Bone marrow (tissue), 2 donors: ENCODE measurements around the gene DNAI7.
A peak's percentile ranks its signal among the peaks of the same experiment; 100 is the strongest.

ENCODE experiments used
- DNase-seq, 2 donors: peaks; one replicate each; lab custom pipeline; 2025; lab: John Stamatoyannopoulos, UW

The DNAI7 gene, protein sequence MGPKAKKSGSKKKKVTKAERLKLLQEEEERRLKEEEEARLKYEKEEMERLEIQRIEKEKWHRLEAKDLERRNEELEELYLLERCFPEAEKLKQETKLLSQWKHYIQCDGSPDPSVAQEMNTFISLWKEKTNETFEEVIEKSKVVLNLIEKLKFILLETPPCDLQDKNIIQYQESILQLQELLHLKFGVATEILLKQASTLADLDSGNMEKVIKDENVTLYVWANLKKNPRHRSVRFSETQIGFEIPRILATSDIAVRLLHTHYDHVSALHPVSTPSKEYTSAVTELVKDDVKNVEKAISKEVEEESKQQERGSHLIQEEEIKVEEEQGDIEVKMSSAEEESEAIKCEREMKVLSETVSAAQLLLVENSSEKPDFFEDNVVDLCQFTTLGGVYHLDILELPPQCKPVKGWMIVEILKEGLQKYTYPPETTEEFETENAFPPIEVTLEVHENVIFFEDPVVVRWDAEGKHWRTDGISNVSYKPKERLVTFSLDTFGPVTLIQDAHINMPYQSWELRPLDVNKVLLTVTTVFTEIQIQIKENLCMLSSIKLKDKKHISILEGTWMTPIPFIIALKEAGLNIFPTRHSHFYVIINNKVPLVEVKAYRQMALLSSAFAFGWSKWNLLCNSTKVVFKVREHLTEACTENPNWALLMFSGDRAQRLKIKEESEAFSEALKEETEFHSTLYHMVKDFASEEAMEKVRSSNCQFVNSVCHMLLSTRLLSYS

DNA sequence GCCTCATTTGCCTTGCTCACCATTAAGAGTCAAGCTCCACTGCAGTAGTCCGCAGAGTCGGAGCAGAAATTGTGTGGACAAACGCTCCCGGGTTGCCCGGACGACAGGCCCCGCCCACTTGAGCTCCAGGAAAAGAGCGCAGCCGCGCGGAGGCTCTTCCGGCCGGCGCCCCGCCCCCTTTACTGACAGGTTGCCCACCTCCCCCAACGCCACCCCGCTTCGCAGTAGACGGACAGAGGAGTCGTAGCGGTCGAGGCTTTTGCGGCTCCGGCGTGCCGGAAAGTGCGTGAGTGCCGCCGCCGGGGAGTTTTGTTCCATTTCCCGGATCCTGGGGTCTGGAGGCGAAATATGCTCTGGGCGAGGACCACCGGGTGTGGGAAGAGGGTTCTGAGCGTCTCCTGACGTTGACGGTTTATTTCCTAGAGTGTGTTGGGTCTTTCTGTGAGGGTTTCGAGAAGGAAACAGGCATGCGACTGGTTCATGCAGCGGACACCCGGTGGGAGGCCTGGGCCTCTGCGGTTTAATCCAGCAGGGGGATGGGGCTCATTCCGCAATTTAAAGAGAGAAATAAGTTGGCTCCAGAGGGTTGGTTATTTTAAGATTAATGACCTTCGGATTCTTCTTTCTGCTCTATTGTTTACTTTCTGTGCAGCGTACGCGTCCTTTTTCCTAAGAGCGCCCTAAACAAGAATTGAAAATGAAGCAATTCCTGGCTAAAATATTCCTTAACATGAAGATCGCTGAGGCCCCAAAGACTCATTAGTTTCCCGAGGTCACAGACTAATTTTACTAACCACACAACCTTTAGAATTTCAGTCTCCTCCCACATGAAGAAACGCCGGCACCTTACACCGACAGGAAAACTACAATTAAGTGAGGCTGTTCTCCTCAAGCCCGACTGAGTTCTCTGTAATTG lies at the start of gene DNAI7, which contains the start of gene ETFRF1:
Gene DNAI7, minus strand, starts transcription at position 105 of the 916 bp plus-strand sequence. Its CDS starts 82 bp downstream, at position 23.
Gene ETFRF1, plus strand, starts transcription at position 182 of the 916 bp plus-strand sequence. CDS start 8,720 bp downstream, outside the sequence.
- peak; percentile 83 to 89 for DNase-seq

DNA sequence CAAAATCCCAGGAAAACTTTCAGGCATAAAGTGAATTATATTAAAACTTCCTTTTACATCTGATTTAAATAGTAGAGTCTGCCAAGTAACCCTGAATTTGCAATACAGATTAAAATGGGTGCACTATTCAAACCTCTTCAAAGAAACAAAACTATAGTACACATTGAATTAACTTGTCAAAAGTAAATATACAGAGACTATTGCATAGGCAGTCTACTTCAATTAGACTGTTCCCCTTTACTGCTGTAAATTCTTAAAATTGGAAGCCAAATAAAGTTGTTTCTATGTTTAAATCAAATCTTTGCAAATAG lies 48.7 kb upstream of the DNAI7 start:
- no peak for DNase-seq

DNA sequence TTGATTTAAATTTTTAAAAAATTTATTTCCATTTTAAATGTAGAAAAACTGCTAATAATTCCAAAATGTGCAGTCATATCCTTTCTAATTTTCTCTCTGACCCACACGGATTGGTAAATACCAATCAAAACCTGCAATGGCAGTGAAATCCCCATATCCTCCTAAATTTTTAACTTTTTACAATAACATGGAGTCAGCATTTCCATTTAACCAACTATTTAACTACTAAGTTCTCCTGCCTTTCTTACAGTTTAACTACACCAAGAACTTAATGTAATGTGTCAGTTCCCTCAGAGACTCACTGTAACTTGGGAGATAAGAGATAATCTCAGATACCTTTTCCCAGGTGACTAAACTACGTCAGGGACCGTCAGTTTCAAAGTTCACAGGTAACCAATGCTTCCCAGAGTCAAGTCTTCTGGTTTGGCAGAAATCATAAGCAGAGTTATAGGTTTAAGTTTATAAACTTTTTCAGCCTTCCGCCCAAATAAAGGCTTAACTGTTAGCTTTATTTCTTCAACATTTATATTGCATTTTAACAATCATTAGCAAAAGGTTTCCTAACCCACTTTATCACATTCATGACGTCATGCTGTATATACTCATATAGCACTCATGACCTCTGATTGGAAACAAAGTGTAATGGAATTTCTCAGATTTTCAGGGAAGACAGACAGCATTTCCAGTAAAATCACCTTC lies 48.2 kb upstream of the DNAI7 start:
- DNase-seq = no peak

DNA sequence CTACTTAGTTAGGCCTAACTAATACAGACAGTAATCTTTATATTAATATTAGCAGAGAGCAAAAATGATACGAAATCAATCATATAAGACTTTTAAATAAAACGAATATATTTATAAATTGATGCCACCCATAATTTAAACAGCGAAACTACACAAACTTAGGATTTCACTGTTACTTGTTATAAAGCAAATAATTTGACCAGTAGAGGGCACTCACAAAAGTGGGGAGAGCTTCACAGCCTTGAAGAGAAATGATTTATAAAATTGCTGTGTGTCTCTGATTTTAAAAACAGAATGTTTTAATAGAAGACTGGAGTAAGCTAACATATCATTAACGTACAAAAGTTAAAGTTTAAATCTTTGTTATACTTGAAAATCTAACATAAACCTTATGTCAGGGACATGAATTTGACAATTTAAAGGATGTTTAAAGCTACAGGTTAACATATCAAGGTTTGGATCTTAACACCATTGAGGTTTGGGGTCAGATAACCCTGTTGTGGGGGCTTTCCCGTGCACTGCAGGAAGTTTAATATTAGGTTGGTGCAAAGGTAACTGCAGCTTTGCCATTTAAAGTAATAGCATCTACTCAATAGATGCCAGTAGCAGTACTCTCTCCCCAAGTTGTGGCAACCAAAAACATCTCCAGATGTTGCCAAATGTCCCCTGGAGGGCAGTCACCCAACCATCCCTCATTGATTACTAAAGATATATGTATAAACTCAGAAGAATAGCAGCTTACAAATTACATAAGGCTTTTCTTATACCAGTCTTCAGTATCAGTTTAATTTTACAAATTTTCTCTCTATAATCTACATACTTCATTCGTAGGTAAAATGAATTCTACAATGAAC lies 46.4 kb upstream of the DNAI7 start:
- peak in 1 of 2 donors; percentile 27 for DNase-seq

DNA sequence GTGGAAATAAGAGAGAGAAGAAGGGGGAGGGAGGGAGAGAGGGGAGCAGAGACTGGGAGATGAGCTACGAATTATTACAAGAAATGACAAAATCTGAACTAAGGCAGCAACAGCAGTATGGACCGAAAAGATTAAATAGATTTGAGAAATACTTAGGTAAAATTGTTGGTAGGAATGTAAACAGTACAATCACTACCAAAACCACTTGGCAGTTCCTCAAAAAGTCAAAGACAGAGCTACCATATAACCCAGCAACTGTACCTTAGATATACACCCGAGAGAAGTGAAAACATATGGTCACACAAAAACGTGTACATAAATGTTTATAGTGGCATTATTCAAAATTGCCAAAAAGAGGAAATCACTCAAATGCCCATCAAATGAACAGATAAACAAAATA lies 41.7 kb upstream of the DNAI7 start:
- no peak for DNase-seq

DNA sequence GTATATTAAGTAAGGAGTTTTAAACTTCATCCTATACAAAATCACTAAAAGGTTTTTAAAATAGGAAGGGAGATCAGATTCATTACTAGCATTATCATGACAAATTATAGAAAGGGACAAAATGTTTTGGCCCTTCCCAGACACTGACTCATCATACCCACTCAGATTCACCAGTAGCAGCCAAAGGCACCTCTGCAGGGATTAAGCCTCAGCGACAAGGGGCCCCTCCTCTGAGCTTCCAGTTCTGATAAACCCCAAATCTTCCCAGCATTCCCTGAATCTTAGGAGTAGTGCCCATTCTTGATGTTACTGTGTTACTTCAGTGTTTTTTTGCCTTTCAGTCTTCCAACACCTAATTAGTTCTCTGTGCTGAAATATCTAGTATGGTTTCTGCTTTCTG lies 41.2 kb upstream of the DNAI7 start:
- no peak for DNase-seq

DNA sequence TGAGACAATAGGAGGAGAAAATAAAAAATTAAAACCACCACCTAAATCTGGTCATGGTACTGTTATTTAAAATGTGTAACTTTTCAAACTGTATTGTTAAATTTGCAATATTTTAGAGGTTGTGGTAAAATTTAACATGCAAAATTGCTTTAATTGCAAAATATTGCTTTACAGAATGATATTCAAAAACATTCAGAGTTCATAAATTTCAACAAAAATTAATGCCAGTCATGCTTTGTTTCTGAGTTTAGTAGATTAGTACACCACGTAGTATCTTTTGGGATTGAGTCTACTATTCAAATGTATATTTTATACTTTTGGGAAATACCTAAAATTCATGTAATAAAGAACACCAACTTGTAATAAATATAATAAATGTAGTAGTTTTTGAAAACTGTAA lies 18.4 kb upstream of the DNAI7 start:
- no peak for DNase-seq

DNA sequence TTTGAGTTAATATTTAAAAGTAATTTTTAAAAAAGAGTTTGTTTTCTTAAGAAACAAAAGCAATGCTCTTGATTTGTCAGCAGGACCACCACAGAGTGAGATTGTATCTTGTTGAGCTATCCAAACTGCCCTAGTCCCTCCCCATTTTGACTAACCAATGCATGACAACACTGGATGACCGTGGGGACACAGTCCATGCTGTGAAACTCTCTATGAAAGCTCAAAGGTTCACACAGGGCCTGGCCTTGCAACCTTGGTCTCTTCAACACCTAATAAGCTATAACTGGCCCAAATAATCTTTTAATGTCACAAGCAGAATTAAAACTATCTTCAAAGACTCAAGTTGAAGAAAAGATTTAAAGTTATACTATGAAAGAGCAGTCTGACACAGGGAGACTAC lies 13.6 kb upstream of the DNAI7 start:
- DNase-seq = no peak

DNA sequence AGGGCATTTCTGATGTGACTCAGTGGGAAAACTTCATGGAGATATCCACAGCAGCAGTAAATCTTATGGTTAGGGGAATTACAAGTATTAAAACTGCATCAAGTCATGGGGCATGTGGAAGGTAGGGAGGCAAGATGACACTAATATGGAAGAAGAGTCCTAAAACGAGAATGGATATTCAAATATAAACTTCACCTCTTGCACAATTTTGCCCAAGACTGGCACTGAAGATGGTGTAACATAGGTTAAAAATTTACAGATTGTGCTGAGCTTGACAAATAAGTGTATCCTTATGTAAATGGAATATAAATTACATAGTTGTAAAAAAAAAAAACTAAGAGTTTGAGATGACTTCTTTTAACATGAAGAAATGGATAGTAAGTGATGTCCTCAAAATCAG lies 12.9 kb upstream of the DNAI7 start:
- no peak for DNase-seq

DNA sequence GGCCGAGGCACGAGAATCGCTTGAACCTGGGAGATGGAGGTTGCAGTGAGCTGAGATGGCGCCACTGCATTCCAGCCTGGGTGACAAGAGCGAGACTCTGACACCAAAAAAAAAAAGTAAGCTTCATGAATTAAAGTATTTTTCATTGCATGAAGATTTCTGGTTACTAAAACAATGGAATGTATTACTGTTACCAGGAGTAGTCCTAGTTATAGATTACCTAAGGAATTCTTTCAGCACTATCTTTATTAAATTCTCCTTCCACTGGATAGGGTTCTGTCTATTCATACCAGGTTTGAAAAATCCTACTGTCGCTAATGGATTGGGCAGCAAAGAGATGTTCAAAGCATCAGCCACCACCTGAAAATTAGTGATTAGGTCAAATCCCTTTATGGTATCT lies 12.5 kb upstream of the DNAI7 start:
- DNase-seq = no peak

DNA sequence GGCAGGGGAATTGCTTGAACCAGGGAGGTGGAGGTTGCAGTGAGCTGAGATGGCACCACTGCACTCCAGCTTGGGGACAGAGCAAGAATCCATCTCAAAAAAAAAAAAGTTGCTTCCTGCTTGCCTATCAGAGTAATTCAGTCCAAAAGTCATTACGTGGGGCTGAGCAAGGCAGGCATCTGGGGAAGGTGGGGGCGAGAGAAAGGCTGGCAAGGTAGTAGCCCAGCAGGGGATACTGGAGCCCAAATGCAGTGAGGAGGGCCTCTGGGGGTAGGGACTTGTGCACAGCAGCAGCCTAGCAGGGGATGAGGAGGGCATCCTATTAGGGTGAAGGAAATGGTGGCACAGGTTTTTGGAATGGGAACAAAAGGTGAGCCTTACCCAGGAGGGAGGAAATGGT lies 7.2 kb upstream of the DNAI7 start:
- DNase-seq = no peak

DNA sequence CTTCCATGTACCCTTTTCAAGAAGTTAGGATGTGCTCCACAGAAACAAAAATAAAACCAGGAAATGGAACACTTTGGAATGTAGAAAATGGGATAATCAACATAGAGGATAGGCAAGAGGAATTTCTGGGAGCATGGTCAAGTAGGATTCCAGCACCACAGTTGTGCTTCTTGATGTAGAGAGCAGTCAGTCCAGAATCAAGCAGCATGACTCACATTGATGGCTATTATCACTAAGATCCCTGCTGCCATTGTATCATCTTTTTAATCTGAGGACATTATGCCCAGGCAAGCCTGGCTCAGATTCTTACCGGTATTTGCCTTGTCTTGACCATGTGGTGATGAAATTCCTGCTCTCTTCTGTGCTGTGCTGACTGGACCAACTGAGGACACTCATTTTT lies 5.7 kb upstream of the DNAI7 start:
- no peak for DNase-seq

DNA sequence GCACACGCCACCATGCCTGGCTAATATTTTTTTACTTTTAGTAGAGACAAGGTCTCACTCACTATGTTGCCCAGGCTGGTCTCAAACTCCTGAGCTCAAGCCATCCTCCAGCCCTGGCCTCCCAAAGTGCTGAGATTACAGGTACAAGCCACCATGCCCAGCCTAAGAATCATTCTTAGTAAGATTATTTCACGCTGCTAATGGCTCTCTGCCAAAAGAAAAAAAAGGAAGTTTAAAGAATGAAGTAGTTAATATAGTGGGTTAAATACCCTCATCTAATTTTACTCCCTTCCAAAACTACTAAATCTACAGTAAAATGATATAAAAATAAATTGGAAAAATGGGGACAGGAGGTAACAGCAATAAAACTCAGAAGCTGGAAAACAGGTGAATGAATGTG lies 2.6 kb upstream of the DNAI7 start:
- DNase-seq = peak in 1 of 2 donors; percentile 35

DNA sequence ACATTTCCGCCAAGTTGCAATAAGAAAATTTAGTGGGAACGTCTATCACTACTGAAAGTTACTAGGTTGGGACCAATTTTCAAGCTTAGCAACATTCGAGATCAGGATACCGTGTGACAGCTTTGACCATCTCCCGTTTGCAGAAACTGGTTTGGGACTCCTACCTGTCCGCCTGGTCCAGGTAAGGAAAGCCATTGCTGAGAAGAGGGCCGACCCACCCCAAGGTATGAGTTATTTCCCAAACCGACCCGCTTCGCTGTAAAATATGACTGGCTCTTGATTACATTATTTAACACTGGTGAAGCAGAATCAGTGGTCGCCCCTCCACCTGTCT lies 271 bp downstream of the DNAI7 start:
- no peak for DNase-seq

DNA sequence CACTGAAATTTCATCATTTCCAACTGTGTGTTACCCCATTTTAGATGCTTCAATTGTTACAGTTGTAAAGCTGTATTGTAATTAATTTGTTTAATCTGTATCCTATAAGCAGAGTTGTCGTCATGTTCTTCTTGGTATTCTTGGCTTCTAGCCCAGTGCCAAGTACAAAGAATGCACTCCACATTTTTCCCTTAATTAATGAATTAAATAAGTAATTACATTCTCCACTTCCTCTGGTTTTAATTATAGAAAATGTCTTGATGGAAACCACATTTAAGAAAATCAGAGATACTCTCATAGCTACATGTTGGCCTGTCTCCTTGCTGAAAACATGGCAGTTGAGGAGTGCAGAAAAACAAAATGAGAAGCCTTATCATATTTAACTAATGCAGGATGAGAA lies 746 bp downstream of the DNAI7 start:
- DNase-seq = no peak

DNA sequence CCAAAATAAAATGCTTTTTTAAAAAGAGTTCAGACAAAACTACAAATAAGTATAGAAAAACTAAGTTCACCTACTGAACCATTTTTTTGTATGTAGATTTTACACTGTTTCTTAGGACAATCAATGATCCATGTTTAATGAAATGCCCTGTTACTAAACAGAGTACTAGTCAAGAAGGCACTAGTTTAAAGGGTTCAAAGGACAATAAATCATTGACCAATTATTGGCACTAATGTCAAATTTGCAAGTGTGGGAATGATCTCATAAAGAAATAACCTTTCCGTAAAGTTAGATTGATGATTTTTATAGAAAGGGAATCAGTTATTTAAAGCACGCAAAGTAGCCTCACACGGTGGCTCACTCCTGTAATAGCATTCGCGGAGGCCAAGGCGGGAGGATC lies 4.2 kb downstream of the DNAI7 start:
- DNase-seq = no peak

DNA sequence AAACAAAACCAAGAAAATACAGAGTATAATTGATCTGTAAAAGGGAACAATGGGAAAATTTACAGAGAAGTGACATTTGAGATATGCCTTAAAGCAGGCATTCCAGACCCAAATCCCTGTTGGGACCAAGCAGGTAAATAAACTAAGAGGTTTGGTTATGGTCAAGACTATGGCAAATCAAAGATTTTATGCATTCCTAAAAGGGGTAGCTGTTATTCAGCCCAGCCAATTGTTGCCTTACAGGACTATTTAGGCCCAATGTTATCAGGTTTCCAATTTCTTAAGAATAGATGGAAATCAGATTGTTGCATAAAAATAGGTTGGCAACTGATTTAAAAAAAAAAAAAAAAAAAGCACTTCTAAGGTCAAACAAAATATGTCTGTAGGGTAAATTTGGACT lies 5.3 kb downstream of the DNAI7 start:
- no peak for DNase-seq

DNA sequence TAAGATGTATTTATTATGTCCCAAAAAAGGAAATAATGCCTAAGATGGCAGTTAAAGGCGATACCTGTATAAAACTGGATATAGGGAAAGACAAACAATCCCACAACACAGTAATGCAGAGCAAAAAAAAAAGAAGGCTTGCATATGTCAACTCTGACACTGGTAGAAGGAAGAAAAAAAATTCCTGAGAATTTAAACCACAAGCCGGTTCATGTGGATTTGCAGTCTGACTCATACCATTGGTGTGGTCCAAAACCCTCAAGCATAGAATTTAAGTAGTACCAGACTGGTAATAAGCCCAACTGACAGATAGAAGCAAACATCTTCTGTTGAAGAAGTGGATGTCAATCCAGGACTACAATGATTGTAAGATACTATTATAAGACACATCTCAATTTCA lies 7.2 kb downstream of the DNAI7 start:
- DNase-seq = no peak

DNA sequence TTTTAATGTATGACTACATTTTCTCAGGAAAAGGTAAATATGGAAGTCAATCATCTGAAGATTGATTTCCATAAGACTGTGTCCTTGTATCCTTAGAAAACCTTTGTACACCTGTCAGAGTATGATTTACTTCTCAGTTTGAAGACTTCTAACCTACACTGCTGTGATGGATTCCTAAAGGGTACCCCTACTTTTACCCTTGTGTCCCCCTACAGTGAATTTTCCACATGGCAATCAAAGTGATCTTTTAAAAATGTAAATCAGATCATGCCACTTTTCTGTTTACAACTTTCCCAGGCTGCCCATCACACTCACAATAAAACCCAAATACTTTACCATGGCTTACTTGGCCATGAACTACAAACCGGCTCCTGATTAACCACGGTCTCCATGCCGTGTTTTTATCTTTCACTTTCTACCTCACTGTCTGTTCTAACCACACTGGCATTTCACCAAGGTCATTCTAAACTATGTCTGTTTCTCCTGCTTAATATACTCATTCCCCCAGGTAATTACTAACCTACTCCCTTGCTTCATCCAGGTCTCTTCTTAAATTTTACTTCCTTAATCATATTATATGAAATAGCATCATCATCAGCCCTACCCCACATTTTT lies 8.1 kb downstream of the DNAI7 start:
- no peak for DNase-seq

DNA sequence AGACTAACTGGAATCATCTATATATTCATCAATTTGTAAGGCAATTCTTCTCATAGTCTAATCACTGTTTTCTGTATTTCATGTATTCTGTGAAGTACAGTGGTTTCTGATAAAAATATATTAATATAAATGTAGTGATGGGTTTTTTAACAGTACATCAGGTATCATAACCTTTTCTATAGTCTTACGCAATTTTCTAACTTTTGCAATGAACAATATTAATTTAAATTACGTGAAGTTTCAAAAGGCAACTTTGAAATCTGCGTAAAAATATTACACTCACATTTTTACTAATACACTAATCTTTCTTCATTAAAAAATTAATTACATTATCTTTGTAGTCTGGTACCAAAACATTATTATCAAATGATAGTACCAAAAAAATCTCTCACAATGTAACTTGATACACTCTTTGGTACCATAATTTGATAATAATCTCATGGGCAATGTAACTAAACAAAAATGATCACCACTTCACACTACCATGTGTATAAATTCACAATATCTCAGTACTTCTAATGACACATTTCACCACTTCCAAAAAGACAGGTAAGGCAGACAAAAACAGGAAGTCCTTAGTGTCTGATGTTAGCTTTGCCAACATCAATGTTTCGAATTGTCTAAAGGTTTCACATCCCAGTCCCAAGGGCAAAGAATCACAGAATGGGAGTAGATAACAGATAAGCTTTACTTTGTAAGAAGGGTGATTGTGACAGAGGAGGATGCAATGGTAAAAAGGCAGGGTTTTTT lies 8.7 kb downstream of the DNAI7 start:
- no peak for DNase-seq
